DMS114 treated with DMSO at 0.1 percent for 48 hours (cell line): Measurements from ENCODE around the gene NOD1.
"Not testable (repeated sequence)": the region's sequence is repeated elsewhere in the genome, so short reads cannot be mapped to it uniquely, and the experiment has no call there.

Experiments
- DNase-seq: peaks from one replicate; lab custom pipeline; 2025; ENCODE audit not compliant: unreplicated experiment; lab: John Stamatoyannopoulos, UW

The NOD1 gene

DNA sequence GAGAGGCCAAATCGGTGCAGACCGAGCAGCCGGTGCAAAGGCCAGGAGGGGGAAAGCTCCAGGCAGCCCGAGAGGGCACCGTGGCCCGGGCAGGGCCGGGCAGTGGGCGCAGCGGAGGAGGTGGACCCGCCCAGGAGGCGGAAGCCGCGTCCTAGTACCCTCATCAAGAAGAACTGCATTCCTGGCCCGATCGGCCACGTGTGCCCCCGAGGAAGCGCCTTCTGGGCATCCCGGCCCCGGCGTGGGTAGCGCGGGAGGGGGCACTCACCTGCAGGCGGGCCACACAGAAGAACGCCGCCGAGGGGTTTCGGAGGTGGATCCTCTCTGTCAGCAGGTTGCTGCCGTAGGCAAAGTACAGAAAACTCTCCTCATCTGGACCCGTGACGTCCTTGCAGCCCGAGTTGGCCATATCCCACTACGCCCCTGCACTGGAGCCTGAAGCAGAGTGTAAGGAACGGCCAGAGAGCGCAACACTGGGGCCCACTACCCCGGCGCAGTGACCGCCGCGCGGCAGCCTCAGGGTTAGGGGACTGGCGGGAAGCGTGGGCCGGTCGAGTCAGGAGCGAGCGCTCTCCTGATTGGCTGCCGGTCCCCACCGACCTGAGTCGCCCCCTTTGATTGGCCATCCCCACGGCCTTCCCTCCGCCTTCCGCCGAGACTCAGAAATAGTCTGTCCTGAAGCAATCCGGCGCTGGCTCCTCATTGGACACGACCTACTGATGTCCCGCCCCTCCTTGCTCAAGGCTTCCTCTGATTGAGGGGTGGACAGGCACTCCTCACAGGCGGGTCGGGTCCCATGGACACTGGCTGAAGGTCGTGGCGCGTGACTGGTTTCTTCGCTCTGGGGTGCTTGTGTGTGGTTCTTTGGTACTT lies 26.0 kb upstream of the NOD1 start, which contains the start of gene GGCT:
TSS of gene GGCT (minus strand) at position 529 of the 873 bp plus-strand sequence. CDS start at position 409, 120 bp downstream.
- DNase-seq, result peak; percentile 97

GRCh38 chr7:30503274-30504212 lies 25.0 kb upstream of the NOD1 start:
- no peak for DNase-seq

- no peak for DNase-seq
These were observed 24.1 kb upstream of the NOD1 start for GRCh38 chr7:30502470-30503251.

DNA sequence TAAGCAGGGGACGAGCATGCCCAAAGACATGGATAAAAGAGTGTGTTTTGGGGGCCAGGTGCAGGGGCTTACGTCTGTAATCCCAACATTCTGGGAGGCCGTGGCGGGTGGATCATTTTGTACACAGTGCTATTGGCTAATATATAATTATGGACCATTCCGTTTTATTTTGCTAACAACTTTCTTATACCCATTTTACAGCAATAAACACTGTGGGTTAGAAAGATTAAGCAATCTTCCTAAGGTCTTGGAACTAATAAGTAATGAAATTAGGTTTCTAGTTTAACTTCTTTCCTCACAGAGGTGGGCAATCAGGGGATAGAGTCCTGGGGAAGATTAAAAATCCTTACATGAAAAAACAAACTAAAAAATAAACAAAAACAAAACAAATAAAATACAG lies 22.7 kb upstream of the NOD1 start:
- no peak for DNase-seq

- no peak for DNase-seq
These were observed 14.6 kb upstream of the NOD1 start for GRCh38 chr7:30493228-30493627.

- no peak for DNase-seq
These were observed 12.8 kb upstream of the NOD1 start for GRCh38 chr7:30491417-30491816.

- no peak for DNase-seq
These were observed 8.8 kb upstream of the NOD1 start for GRCh38 chr7:30487371-30487770.

DNA sequence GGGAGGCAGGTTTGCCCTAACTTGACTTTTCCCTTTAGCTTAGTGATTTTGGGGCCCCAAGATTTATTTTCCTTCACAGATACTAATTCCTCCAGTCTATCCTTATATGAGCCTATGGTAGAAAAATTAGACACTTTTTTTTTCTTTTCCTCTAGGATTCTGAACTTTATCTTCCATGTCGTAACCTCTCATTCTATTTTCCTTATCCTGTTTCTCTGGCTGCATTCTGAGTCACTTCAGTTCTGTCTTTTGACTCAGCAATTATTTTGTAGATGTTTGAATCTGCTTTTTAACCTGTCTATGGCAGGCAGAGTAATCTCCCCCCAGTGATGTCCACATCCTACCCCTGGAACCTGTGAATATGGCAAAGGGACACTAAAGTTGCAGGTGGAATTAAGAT lies 7.1 kb upstream of the NOD1 start:
- DNase-seq, result no peak

DNA sequence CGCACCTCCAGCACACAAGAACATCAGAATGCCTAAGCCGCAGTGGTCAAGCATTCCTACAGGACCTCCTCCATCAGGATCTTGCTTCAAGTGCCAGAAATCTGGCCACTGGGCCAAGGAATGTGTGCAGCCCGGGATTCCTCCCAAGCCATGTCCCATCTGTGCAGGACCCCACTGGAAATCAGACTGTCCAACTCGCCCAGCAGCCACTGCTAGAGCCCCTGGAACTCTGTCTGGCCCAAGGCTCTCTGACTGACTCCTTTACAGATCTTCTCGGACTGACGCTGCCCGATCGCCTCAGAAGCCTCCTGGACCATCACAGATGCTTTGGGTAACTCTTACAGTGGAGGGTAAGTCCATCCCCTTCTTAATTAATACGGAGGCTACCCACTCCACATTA lies 2.8 kb upstream of the NOD1 start:
- DNase-seq, result not testable (repeated sequence)

- DNase-seq, result no peak
These were observed 877 bp upstream of the NOD1 start for GRCh38 chr7:30479202-30480120.

DNA sequence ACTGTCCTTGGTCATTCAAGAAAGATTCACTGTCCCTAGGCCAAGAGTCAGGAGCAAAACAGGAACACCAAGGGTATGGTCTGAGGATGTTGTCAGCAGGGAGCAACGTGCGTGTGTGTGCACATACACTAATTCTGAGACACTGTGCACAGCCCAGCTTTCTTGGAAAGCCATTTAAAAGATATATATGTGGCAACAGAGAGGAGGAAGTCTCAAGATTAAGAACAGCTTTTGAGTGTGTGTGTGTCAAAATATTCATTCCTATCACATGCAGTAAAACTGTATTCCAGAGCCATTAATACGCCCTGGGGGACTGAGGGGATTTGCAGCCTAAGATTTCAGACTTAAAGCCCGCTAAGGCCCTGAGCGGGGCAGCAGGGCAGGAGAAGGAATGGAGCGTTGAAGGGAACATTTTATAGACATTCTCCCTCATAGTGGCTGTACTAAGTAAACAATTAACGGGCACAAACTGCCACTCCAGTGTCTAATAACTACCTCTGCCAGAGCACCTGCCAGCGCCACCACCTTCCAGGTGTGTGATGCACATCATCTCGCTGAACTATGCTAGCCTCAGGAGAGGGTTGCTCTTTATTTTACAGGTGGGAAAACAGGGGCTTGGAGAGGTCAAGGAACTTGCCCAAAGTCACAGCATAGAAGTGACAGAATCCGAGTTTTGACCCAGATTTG lies 2.0 kb downstream of the NOD1 start:
- no peak for DNase-seq

DNA sequence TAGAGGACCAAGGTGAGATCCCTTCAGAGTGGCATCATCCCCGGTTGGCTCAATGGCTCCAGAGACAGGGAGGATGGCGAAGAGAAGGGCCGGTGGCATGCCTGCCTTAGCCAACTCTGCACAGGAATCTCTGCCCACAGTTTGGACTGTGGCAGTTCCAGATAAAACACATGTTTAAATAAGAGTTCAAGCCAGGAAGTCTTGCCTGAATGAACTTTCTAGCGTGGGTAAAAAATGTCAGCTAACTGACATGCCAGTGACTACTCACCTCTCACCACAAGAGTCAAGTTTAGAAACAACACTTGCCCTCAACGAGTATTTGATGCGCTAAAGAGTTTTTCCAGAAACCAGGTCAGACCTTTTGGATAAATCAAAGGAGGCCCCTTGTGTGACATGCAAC lies 3.0 kb downstream of the NOD1 start:
- no peak for DNase-seq

- no peak for DNase-seq
These were observed 3.7 kb downstream of the NOD1 start for GRCh38 chr7:30474893-30475292.

GRCh38 chr7:30474485-30474884 lies 4.1 kb downstream of the NOD1 start:
- DNase-seq, result no peak

- DNase-seq, result no peak
These were observed 4.7 kb downstream of the NOD1 start for GRCh38 chr7:30473903-30474302.

DNA sequence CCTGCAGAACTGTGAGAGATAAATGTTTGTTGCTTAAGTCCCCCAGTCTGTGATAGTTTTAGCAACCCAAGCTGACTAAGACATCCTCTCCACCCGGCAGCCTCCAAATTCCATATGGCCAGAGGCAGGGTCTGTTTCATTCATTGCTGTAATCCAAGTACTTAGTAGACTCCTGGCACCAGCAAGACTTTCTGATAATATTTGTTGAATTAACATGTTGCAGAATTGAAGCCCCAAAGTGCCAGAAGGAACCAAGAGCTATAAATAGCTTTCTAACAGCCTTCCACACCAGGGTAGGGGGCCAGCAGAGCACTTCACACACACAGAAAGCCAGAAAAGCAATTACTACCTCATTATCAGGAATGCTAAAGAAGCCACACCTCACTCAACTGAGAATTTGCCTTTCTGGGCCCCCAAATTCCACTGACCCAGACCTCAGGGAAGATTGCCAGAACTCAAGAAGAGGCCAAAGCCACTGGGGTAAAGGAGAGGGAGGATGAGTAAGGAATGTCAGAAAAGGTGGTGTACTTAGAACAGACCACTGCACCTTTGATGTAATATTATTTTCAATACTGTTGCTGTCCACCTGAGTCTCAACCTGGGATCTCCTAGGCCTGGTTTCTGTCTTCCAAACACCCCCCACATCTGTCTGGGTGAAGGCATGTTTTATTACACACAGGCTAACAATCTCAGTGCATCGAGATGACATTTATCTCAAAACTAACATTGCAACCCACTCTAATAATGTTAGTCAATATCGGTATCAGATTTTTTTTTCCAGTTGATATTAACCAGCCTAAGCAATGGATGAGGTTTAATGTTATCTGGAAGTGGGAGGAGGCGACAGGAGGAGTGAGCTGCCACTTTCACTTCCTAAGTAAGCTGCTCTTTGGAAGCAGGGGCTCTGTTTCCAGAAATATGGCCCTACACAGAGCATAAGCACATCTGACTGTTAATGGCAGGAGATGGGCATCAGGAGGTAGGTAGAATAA lies 5.5 kb downstream of the NOD1 start:
- no peak for DNase-seq

DNA sequence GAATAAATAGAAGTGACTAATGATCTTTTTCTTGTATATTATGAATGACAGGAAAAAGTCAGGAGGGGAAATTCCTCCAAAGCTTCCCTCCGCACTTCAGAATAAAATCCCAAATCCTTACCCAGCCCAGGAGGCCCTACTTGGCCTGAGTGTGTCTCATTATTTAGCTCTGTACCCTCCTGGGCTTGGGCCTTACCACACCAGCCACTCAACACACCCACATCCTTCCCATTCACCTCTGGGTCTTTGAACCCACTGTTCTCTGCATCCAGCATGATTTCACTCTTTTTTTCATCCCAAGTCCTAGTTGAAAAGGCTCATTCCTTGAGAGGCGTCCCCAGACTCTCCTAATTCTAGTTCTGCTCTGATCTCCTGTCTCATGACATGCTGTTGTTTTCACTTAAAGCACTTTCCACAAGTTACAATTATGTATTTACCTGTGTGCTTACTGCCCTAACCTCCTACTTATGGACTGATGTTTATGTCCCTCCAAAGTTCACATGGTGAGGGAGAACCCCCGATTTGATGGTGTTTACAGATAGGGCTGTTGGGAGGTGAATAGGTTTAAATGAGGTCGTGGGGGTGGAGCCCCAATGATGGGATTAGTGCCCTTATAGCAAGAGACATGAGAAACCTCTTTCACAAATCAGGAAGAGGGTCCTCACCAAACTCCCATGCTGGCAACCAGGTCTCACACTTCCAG lies 6.4 kb downstream of the NOD1 start:
- DNase-seq, result no peak

- DNase-seq, result no peak
These were observed 7.4 kb downstream of the NOD1 start for GRCh38 chr7:30471205-30471604.
